Stimulated activated CD4-positive, alpha-beta T cell treated with anti-CD3 and anti-CD28 coated beads, Interleukin-15, amount 100 ng/mL, for 1 hour (primary cell): ENCODE measurements around the gene GRK6.

Experiments
- DNase-seq, 2 donors: peaks; one replicate each; pipeline ENCODE4 v3.0.0-alpha.2; 2020; ENCODE audit warnings: low read depth in 1 of 2, low spot score in 1 of 2

The GRK6 gene

DNA sequence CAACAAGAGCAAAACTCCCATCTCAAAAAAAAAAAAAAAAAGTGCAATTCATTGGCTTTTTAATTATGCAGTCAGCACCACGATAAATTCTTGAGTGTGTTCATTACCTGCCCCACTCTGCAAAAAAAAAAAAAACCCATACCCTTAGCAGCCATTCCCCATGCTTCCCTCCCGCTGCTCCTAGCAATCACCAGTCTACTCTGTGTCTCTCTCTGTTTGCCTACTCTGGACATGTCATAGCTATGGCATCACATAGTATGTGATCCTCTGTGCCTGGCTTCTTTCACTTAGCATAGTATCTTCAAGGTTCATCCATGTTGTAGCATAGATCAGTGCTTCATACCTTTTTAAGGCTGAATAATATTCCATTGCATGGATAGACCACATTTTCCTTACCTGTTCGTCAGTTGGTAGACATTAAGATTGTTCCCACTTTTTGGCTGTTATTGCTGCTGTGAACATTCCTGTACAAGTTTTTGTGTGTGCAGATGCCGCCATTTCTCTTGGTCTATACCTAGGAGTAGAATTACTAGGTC is 13.1 kb downstream of the GRK6 start:
- no peak for DNase-seq

DNA sequence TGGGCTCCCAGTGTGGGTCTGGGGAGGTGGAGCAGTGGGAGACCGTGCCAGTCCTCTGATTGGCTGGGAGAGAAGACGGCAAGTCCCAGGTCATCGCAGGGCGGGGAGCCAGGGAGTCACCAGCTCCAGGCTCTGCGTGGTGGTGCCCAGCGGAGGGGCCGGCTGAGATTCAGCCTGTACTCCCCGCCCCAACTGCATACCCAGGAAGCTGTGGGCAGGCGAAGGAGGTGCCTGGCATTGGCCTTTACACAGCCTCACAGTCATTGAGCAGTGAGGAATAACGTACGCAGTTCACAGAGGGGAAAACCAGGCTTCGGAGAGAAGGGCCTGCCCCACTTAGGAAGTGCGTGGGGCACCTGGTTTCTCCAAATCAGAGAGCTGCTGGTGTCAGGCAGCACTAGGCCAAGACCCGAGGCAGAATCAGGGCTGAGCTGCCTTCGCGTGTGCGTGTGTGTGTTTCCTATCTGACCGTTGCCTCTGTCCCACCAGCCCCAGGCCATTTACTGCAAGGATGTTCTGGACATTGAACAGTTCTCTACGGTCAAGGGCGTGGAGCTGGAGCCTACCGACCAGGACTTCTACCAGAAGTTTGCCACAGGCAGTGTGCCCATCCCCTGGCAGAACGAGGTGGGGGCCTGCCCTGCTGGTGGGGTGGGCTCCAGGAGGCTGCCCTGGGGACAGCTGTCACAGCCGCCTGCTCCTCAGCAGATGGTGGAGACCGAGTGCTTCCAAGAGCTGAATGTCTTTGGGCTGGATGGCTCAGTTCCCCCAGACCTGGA is 13.9 kb downstream of the GRK6 start:
- DNase-seq, result no peak

DNA sequence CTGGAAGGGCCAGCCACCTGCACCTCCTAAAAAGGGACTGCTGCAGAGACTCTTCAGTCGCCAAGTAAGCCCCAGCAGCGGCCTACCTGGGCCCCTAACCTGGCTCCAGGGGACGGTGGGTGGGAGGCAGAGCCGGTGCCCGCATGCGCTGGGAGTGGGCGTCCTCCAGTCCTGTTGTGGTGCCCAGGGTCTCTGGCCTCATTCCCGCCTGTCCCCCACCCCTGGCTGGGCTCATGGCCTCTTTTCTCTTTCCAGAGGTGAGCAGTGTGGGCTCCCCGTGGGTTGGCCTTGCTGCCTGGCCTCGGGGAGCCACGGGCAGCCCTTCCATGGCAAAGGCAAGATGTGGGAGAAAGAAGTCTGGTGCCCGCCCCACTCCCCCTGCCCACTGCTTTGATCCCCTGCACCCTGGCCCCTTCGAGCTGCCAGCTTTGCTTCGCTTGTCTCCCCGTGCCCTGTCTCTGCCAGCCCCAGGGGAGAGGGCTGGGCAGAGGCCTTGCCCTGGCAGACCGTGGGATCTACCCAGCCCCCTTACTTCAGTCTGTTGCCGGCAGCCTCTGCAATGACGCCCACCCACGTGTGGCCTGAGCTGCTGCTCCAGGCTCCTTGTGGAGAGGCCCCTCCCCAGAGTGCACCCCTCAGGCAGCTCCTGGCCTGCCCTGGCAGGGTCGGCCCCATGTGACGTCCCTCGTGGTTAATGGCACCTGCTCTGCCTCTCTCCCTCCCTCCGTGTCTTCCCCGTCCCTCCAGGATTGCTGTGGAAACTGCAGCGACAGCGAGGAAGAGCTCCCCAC is 14.7 kb downstream of the GRK6 start:
- no peak for DNase-seq

DNA sequence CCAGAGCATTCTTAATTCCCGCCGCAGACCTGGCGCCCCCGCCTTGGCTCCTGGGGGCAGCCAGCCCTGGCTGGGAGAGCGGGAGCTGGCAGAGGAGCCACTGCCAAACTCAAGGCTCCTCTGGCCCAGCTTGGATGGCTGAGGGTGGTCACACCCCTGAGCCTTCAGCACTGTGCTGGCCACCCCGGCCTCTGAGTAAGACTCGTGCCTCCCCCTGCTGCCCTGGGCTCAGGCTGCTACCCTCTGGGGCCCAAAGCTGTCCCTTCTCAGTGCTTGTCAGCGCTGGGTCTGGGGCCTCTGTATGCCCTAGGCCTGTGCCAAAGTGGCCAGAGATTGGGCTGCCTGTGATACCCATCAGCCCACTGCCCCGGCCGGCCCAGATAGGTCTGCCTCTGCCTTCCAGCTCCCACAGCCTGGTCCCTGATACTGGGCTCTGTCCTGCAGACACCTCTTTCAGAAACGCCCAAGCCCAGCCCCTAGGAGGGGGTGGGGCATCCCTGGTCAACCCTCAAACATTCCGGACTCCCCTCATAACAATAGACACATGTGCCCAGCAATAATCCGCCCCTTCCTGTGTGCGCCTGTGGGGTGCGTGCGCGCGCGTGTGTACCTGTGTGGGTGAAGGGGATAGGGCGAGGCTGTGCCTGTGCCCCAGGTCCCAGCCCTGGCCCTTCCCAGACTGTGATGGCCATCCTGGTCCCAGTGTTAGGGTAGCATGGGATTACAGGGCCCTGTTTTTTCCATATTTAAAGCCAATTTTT is 15.8 kb downstream of the GRK6 start:
- no peak for DNase-seq

DNA sequence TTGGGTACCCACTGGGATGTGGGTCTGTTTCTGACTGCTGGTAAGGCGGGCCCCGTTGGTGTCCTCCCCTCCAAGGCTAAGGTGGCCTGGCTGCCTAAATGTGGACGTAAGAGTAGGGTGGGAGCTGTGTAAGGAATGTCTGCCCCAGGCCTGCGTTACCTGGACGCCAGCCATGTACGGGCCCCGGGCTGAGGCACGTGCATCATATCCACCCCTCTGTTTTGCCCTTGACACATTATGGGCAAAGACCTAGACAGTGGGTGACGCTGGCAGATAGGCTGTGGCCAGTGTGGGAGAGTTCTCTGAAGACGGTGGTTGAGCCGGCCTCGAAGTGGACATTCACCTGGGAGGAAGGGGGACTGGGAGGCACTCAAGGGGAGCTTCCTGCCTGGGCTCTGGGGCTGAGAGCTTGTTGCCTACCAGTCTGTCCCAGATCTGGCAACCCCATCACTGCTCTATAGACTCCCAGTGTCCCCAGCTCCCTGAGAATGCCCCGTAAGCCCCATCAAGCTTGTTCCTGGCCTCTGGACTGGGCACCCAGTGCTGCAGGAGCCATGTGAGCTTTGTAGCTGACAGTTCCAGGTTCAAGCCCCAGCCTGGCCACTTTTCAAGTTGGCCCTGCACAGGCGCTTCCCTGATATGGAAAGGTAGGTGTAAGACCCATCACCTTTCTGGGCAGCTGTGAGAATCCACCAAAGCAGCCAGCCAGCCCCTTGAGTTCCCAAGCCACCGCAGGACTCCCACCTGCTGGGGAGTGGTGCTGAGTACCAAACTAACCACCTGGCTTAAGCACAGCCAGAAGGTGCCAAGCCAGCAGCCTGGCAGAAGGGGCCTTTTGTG is 16.9 kb downstream of the GRK6 start:
- DNase-seq, result no peak

DNA sequence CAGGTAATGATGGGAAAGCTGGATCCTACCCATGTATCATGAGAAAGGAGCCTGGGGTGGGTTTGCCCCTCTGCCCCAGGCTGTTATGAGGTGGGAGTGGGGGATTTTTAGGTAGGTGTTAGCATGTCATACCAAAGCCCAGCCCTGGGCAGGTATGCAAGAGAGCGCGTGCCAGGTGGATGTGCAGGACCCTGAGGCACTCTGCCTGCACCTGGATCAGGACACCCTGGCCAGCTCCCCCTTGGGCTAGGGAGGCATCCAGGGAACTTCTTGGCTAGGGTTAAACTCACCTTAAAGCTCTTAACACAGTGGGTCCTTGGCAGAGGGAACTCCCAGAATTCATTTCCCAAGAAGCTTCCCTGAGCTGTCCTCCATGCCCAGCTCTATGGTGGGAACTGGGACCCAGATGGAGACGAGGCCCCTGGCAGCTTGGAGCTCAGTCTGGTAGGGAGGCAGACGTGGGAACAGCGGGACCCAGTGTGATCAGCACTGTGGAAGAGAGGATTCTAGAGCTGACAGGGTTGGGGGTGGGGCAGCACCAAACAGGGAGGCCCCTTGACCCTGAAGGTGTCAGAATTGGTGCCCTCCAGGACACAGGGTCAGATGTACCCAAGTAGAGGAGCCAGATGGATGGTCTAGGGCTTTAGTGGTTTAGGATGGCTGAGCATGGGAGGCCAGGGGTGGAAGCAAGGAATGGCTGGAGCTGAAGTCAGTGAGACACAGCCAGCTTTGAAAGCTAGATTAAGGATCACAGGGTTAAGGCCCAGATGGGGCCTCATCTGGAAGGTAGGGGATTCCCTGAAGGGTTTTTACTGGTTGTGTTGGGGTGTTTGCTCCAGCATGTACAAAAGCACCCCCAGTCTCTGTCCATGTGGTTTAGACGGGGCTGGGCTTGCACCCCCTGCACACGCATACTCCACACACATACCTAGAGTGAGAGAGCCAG is 17.9 kb downstream of the GRK6 start:
- DNase-seq, result no peak

DNA sequence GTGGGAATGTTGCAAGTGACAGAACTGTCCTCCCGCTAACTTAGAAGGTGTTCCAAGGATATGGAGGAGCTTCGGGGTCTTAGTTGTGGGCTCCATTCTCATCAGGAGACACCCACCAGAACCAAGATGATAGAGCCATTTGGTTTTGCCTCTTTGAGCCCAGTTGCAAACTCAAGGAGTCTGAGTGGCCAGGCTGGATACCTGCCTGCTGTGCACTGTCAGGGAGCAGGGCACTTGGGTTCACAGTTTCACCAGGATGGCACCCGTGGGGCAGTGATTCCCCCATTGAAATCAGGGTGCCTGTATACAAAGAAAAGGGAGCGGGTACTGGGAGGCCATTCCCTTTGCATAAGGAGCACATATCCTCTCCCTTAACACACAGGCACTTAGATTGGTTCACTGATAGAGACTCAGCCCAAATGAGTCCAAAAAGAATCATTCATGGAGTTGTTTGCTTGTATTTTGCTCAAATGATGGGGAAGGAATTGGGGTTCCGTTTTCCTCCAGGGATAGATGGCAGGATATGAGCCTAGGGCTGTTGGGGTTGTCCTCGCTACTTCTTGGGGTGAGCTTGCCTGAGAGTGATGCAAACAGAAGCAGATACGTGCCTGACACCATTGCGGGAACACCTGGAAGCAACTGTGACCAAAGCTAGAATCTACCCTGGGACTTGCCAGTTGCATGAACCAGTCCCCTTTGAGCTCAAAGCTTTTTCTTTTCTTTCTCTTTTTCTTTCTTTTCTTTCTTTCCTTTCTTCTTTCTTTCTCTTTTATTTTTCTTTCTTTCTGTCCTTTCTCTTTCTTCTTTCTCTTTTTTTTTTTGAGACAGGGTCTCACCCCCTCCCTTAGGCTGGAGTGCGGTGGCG is 18.8 kb downstream of the GRK6 start:
- no peak for DNase-seq

DNA sequence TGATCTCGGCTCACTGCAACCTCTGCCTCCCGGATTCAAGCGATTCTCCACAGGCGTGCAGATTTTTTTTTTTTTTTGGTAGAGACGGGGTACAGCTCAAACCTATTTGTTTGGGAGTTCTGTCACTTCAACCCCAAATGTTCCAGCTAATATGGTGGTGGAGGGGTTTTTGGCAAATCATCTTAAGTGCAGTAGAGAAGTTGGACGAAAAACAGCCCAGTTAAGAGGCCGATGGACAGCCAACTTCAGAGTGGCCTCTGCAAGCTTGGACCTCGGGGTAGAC is 19.4 kb downstream of the GRK6 start:
- DNase-seq, result no peak

DNA sequence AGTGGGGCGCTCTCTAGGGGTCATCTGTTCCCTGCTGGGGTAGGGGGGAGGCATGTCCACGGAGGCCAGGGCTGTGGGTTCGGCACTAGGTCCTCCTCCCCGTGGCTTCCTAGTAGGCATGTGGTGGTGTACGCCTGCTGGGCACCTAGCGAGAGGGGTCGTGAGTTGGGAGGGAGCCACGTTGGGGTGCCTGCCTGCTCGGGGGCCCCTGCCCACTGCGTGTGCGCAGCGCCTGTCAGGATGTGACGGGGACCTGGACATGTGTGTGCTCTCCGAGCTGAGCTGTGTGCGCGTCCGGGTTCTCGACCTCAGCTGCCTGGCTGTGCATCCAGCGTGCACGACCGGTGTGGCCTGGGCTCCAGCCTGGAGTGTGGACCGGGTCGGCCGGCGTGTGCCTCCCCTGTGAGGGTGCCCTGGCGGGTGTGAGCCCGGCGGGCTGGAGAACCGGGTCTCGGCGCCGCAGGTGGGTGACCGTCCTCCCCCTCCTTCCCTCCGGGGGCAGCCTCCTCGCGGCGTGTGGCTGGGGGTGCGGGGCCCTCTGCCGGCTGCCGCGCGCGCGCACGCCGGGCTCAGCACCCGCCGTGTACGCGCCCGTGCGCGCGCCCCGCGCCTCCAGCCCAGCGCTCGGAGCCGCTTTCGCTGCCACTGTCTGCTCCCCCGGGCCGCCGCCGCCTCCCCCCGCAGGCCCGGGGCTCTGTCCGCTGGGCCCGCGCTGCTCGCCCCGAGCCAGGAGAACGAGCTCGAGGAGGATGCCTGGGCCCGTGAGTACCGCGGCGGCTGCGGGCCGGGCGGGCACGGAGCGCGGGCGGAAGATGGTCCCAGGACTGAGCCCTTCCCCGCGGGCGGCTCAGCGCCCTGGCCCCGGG is 20.0 kb downstream of the GRK6 start, which contains the start of gene PRR7:
Gene PRR7 (plus strand): TSS at position 615 of the 866 bp plus-strand sequence. CDS start 8,254 bp downstream, outside the sequence.
- peak; percentile 50 to 67 for DNase-seq

DNA sequence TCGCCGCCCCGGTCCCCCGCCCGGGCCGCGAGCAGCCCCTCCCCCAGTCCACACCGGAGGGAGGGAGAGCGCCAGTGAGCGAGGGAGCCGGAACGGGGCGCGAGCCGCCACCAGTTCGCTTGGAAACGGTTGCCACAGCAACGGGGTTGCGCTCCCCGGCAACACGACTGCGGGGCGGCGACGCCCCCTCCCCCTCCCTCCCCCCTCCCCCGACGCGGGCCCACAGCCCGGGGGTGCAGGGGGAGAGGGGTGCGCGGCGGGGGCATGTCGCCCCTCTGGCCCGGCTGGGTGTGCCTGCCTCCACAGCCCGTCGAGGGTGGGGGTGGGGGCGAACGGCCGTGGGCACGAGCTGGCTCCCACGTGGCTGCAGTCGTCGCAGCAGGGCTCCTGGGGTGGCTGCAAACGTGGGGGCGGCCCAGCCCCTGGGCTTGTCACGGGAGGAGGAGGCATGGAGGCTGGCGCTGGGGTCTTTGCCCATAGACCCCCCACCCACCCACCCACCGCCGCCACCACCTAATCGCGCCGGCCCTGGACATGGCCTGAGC is 20.7 kb downstream of the GRK6 start:
- DNase-seq, result peak in 1 of 2 donors; percentile 53

DNA sequence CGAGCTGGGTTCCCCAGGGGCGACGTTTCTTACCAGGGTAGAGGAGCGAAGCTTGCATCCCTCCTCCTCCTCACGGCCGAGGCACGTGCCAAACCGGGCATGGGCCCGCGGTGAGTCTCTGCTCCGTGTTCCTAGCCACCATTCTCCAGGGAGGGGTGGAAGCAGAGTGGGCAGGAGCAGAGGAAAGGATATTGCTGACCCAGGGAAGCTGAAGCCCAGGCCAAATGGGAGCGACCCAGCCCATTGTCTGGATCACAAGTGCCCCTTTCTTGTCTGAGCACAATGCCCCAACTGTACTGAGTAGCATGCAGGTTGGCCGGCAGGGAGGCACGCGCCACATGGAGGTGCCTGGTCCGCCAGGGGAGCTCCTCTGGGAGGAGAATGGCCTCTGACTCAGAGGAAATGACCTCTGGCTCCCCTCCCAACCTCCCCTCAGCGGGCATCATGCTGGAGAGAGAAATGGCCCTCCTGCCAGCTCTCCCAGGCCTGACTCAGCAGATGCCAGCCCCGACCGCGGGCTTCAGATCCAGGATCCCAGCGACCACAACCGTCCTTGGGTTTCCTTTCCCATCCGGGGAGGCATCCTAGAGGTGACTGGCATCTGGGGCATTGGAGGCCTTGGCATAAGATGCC is 21.3 kb downstream of the GRK6 start:
- DNase-seq, result no peak

DNA sequence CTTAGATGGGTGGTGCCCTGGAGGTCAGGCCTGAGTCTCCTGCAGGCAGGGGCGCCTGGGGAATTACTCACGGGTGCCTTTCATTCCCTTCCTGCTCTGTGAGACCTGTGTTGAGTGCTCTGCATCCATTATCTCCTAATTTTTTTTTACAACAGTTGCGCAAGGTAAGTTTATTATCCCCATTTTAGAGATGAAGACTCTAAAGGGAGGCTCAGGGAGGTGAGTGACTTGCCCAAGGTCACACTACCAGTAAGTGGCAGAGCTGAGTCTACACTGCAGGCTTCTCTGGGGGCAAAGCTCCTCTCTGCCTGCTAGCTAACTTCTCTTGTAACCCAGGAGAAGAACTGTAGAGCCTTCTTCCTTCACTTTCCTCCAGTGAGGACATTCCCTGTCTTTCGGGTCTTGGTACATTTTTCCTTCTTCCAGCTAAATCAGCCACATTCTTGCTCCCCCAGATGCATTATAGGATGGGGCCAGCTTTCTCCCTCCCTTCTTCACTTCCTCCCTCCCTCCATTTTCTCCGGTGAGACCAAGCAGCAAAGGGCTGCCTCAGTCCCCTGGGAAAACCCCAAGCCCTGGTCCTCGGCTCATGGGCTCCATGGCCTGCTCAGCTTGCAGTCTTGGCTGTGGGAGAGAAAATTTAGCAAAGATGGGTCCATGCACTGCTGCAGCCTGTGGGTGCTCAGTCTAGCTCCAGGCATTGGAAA is 21.9 kb downstream of the GRK6 start:
- no peak for DNase-seq

DNA sequence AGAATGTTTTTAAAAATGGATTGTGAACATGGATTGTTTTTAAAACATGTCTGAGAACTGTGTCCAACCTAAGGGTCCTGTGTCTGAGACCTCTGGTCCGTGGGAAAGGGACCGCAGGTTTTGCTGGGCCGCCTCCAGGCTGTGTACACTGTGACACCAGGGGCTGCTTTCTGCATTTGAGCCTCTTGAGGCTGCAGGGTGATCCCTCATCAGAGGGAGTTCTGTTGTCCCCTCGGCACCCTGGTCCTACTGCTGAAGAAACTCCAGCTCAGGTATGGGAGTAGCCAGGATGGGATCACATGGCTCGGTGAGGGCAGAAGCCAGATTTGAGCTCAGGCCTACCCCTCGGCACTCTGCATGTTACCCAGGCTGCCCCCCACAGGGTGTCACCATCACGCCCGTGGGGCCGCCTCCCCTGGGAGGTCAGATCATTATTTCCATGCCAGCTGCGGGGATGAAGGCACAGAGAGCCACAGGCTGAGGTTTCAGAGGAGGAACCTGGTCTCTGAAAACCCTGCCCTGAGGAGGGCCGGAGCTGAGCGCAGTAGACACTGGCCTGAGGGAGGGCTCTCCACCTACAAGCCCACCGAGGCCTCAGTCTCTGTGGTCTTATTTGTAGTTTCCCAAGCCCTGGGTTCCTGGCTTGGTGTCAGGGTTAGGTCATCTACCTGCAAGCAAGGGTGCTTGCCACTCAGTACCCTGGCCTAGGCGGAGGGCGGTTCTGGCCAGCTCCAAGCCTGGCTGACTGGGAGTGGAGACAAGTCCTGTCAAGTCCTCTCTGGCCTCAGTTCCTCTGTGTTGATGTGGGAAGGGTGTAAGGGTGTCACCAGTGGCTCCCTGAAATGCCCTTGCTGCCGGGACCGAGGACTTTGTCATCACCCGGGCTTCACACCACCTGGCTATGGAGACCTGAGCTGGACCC is 22.9 kb downstream of the GRK6 start:
- DNase-seq, result no peak

DNA sequence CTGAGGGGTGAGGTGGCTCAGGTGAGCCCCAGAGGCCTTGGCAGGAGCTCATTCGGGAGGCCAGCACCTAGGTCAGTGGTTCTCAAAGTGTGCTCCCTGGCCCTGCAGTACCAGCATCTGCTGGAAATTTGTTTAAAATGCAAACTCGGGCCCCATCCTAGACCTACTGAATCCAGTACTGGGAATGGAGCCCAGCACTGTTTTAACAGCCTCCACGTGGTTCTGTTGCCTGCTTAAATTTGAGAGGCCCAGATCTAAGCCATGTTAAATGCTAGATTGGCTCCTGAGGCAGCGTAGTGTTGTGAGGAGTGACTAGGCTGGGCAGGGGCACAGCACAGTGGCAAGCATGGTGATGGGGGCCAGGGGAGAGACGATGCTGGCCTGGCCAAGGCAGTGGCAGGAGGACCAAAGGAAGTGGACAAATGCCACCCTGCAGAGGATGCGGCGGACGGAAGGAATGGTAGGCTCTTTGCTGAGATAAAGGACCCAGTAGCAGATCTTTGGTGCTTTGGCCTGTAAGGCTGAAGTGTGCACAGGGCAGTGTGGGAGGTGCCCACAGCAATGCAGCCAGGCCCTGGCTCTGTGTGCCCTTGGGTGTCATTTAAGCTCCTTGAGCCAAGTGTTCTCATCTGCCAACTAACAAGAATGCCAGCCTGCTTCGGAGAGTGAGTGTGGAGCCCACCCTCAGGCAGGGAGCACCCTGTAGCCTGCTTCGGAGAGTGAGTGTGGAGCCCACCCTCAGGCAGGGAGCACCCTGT is 24.4 kb downstream of the GRK6 start:
- no peak for DNase-seq
